ENCODE results near the gene SCGB2A2. TPM values are rescaled to one million over a fixed set of nuclear protein-coding genes. Genes with fewer than 3 reads are reported as not detected.

The SCGB2A2 gene
- total and polyA plus RNA-seq, 2 experiments from 2014 or later, result not detected

- Histone ChIP-seq H3K79me2 (replicated peaks; ENCODE audit: insufficient read depth) (no peaks in the 10 kb centered on the region), H3K4me2 (no peak within 1 kb of the TSS), H4K20me1 (replicated peaks; ENCODE audit: insufficient read depth) (no peaks in the 10 kb centered on the region), H3K9me2 (ENCODE audit: insufficient read depth) (no peaks in the 10 kb centered on the region), H3K27ac (ENCODE audit: low read depth) (no peak within 1 kb of the TSS), H3K4me1 (ENCODE audit: insufficient read depth) (no peaks in the 10 kb centered on the region), H3K4me3 (no peak within 1 kb of the TSS), H3F3A (replicated peaks; ENCODE audit: low read depth) (no peaks in the 10 kb centered on the region), H3K36me3 (ENCODE audit: insufficient read depth) (no peaks in the 10 kb centered on the region), H3K27me3 (ENCODE audit: insufficient read depth) (no peaks in the 10 kb centered on the region), H2AFZ (no peak within 1 kb of the TSS)
- H3K9me3 Mint-ChIP-seq, result no peaks in the 10 kb centered on the region
- H3K4me3 Mint-ChIP-seq, result no peak within 1 kb of the TSS
- ATAC-seq, result no peak
- no peaks in the 10 kb centered on the region for H3K27me3 Mint-ChIP-seq (ENCODE audit: insufficient read depth, low read depth, poor library complexity)
- DNase-seq (ENCODE audit: low spot score), result no peak
- no peaks in the 10 kb centered on the region for H3K4me1 Mint-ChIP-seq
- no peak within 1 kb of the TSS for H3K27ac Mint-ChIP-seq
- TF ChIP-seq, protein P1, sequence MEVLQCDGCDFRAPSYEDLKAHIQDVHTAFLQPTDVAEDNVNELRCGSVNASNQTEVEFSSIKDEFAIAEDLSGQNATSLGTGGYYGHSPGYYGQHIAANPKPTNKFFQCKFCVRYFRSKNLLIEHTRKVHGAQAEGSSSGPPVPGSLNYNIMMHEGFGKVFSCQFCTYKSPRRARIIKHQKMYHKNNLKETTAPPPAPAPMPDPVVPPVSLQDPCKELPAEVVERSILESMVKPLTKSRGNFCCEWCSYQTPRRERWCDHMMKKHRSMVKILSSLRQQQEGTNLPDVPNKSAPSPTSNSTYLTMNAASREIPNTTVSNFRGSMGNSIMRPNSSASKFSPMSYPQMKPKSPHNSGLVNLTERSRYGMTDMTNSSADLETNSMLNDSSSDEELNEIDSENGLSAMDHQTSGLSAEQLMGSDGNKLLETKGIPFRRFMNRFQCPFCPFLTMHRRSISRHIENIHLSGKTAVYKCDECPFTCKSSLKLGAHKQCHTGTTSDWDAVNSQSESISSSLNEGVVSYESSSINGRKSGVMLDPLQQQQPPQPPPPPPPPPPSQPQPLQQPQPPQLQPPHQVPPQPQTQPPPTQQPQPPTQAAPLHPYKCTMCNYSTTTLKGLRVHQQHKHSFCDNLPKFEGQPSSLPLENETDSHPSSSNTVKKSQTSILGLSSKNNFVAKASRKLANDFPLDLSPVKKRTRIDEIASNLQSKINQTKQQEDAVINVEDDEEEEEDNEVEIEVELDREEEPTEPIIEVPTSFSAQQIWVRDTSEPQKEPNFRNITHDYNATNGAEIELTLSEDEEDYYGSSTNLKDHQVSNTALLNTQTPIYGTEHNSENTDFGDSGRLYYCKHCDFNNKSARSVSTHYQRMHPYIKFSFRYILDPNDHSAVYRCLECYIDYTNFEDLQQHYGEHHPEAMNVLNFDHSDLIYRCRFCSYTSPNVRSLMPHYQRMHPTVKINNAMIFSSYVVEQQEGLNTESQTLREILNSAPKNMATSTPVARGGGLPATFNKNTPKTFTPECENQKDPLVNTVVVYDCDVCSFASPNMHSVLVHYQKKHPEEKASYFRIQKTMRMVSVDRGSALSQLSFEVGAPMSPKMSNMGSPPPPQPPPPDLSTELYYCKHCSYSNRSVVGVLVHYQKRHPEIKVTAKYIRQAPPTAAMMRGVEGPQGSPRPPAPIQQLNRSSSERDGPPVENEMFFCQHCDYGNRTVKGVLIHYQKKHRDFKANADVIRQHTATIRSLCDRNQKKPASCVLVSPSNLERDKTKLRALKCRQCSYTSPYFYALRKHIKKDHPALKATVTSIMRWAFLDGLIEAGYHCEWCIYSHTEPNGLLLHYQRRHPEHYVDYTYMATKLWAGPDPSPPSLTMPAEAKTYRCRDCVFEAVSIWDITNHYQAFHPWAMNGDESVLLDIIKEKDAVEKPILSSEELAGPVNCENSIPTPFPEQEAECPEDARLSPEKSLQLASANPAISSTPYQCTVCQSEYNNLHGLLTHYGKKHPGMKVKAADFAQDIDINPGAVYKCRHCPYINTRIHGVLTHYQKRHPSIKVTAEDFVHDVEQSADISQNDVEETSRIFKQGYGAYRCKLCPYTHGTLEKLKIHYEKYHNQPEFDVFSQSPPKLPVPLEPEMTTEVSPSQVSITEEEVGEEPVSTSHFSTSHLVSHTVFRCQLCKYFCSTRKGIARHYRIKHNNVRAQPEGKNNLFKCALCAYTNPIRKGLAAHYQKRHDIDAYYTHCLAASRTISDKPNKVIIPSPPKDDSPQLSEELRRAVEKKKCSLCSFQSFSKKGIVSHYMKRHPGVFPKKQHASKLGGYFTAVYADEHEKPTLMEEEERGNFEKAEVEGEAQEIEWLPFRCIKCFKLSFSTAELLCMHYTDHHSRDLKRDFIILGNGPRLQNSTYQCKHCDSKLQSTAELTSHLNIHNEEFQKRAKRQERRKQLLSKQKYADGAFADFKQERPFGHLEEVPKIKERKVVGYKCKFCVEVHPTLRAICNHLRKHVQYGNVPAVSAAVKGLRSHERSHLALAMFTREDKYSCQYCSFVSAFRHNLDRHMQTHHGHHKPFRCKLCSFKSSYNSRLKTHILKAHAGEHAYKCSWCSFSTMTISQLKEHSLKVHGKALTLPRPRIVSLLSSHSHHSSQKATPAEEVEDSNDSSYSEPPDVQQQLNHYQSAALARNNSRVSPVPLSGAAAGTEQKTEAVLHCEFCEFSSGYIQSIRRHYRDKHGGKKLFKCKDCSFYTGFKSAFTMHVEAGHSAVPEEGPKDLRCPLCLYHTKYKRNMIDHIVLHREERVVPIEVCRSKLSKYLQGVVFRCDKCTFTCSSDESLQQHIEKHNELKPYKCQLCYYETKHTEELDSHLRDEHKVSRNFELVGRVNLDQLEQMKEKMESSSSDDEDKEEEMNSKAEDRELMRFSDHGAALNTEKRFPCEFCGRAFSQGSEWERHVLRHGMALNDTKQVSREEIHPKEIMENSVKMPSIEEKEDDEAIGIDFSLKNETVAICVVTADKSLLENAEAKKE (CRISPR knock-in tag; IDR thresholded peaks at IDR 0.05), result no peak
- TF ChIP-seq REST (IDR thresholded peaks at IDR 0.05; ENCODE audit: unreplicated experiment), result no peak
- no peaks in the 10 kb centered on the region for H3K36me3 Mint-ChIP-seq (ENCODE audit: low read depth)
These were observed 29.0 kb downstream of the SCGB2A2 start, which contains the start of gene SCGB1D4 for GRCh38 chr11:62298975-62299374. Gene SCGB1D4 (minus strand): TSS chr11:62299075. CDS start chr11:62299010, 65 bp downstream.

Data from GM23338 (cell line).